Fibroblast of skin of left quadriceps (primary cell): Measurements from ENCODE around the gene TMEM108.

ENCODE experiments used
- DNase-seq, 2 experiments: peaks; one replicate each; pipeline ENCODE4 v3.0.0-alpha.2; 2013; ENCODE audit warnings: low read depth in 2 of 2

The TMEM108 gene

GRCh38 chr3:133117342-133117741, 79.2 kb downstream of the TMEM108 start:
- DNase-seq, result no peak

- no peak for DNase-seq
Measured at GRCh38 chr3:133119176-133119575, 81.0 kb downstream of the TMEM108 start.

- DNase-seq, result no peak
Measured at GRCh38 chr3:133121450-133121849, 83.3 kb downstream of the TMEM108 start.

GRCh38 chr3:133123636-133124035, 85.4 kb downstream of the TMEM108 start:
- no peak for DNase-seq

GRCh38 chr3:133124511-133124910, 86.3 kb downstream of the TMEM108 start:
- DNase-seq, result no peak

- no peak for DNase-seq
Measured at GRCh38 chr3:133125171-133125570, 87.0 kb downstream of the TMEM108 start.

- DNase-seq, result no peak
Measured at GRCh38 chr3:133125802-133126201, 87.6 kb downstream of the TMEM108 start.

GRCh38 chr3:133127381-133127780, 89.2 kb downstream of the TMEM108 start:
- no peak for DNase-seq

GRCh38 chr3:133130168-133130567, 92.0 kb downstream of the TMEM108 start:
- no peak for DNase-seq

GRCh38 chr3:133135306-133135705, 97.1 kb downstream of the TMEM108 start:
- no peak for DNase-seq

GRCh38 chr3:133136114-133137041, 98.2 kb downstream of the TMEM108 start:
- DNase-seq, result no peak

GRCh38 chr3:133137042-133137996, 99.1 kb downstream of the TMEM108 start:
- DNase-seq, result no peak

GRCh38 chr3:133138017-133138416, 99.8 kb downstream of the TMEM108 start:
- DNase-seq, result no peak

GRCh38 chr3:133152056-133152455, 113.9 kb downstream of the TMEM108 start:
- no peak for DNase-seq

- DNase-seq, result no peak
Measured at GRCh38 chr3:133152681-133153220, 114.6 kb downstream of the TMEM108 start.

- no peak for DNase-seq
Measured at GRCh38 chr3:133153382-133153781, 115.2 kb downstream of the TMEM108 start.

GRCh38 chr3:133157716-133158115, 119.5 kb downstream of the TMEM108 start:
- DNase-seq, result no peak

- DNase-seq, result no peak
Measured at GRCh38 chr3:133158686-133159085, 120.5 kb downstream of the TMEM108 start.

GRCh38 chr3:133159498-133160475, 121.6 kb downstream of the TMEM108 start:
- no peak for DNase-seq

GRCh38 chr3:133161656-133162055, 123.5 kb downstream of the TMEM108 start:
- DNase-seq, result no peak

- no peak for DNase-seq
Measured at GRCh38 chr3:133162265-133162664, 124.1 kb downstream of the TMEM108 start.
